ENCODE measurements around the gene SAP30. TPM values are rescaled to one million over a fixed set of nuclear protein-coding genes. Genes with fewer than 3 reads are reported as not detected.
A peak's percentile ranks its signal among the peaks of the same experiment; 100 is the strongest.

Gene SAP30
- total and polyA plus RNA-seq, 9 of the 15 experiments (the other 6 are each of a cell fraction or from before 2014, with no cell fraction given) = 5.9 to 51.1 (median 32.6) TPM

DNA sequence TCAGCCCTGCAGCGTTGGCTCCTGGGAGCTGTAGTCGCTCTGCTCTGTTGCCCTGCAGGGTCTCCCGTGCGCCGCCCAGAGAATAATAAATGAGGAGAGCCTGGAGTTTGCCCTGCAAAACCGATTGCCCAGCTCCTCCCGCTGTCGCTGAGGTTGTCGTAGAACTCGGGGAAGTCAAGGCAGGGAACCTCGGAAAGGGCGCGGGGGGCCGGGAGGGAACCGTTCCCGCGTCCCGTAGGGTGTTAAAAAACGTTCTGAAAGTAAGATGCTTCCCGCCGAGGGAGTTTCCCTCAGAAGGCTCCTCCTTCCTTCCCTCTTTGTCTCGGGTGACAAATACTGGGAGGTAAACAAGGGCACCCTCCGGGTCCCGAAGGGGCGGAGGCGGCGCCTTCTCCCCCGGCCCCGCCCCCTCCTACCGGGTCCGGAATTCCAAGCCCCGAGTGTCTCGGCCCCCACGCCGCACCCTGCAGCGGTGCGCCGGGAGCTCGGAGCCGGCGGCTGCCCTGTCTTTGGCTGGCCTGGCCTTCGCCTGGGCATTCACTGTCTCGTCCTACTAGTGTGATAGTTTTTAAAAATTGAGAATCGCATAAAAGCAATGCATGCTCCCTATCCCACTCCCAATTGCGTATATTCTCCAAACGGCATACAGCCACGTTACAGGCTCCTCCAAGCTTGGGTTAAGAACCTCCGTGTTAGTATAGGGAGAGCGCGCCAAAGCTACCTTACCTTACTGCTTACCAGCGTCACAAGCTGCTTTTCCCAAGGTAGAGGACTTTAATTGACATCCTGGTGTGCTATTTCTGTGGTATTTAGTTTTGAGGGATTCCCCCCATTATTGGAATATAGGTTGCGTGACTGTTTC, 35.6 kb upstream of the SAP30 start (continued):
- TF ChIP-seq, protein P1, sequence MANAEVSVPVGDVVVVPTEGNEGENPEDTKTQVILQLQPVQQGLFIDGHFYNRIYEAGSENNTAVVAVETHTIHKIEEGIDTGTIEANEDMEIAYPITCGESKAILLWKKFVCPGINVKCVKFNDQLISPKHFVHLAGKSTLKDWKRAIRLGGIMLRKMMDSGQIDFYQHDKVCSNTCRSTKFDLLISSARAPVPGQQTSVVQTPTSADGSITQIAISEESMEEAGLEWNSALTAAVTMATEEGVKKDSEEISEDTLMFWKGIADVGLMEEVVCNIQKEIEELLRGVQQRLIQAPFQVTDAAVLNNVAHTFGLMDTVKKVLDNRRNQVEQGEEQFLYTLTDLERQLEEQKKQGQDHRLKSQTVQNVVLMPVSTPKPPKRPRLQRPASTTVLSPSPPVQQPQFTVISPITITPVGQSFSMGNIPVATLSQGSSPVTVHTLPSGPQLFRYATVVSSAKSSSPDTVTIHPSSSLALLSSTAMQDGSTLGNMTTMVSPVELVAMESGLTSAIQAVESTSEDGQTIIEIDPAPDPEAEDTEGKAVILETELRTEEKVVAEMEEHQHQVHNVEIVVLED (CRISPR knock-in tag; IDR thresholded peaks at IDR 0.05) = no peak
- 0 out of 2 replicates have a peak, but pooled peaks have one; percentile 41 for TF ChIP-seq GTF2E2 (tag; IDR thresholded peaks at IDR 0.05)
- peak; percentile 76 for TF ChIP-seq TAF7 (tag; IDR thresholded peaks at IDR 0.05)
- TF ChIP-seq, protein P2, sequence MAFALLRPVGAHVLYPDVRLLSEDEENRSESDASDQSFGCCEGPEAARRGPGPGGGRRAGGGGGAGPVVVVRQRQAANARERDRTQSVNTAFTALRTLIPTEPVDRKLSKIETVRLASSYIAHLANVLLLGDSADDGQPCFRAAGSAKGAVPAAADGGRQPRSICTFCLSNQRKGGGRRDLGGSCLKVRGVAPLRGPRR (CRISPR knock-in tag; IDR thresholded peaks at IDR 0.05) = no peak
- TF ChIP-seq NCOR1 (IDR thresholded peaks at IDR 0.05) = peak; percentile 59
- TF ChIP-seq SAFB (IDR thresholded peaks at IDR 0.05; ENCODE audit: borderline replicate concordance, low read depth, low read length) = no peak
- TF ChIP-seq HNRNPH1 (optimal IDR thresholded peaks at IDR 0.05; ENCODE audit: low read depth, low read length) = no peak
- TF ChIP-seq, protein P3, sequence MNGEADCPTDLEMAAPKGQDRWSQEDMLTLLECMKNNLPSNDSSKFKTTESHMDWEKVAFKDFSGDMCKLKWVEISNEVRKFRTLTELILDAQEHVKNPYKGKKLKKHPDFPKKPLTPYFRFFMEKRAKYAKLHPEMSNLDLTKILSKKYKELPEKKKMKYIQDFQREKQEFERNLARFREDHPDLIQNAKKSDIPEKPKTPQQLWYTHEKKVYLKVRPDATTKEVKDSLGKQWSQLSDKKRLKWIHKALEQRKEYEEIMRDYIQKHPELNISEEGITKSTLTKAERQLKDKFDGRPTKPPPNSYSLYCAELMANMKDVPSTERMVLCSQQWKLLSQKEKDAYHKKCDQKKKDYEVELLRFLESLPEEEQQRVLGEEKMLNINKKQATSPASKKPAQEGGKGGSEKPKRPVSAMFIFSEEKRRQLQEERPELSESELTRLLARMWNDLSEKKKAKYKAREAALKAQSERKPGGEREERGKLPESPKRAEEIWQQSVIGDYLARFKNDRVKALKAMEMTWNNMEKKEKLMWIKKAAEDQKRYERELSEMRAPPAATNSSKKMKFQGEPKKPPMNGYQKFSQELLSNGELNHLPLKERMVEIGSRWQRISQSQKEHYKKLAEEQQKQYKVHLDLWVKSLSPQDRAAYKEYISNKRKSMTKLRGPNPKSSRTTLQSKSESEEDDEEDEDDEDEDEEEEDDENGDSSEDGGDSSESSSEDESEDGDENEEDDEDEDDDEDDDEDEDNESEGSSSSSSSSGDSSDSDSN (IDR thresholded peaks at IDR 0.05; ENCODE audit: borderline replicate concordance in 1 of 2, low read depth in 2 of 2, low read length in 2 of 2) = no peak
- peak; percentile 29; the same call in 1 of the 2 replicates for TF ChIP-seq FOXJ3 (CRISPR knock-in tag; IDR thresholded peaks at IDR 0.05)
- 0 out of 2 replicates have a peak, but pooled peaks have one; percentile 5 for TF ChIP-seq GTF2F1 (IDR thresholded peaks at IDR 0.05; ENCODE audit: low read depth, low read length)
- 0 out of 2 replicates have a peak, but pooled peaks have one; percentile 35 for TF ChIP-seq SRSF3 (IDR thresholded peaks at IDR 0.05; ENCODE audit: insufficient read depth, low read length)
- peak; percentile 55 to 68; a peak in 1 of 4 replicates for TF ChIP-seq TBL1XR1 (IDR thresholded peaks at IDR 0.05; ENCODE audit: low read length in 2 of 2)
- no peak for TF ChIP-seq STAG1 (CRISPR knock-in tag; IDR thresholded peaks at IDR 0.05; ENCODE audit: borderline replicate concordance)
- no peak for TF ChIP-seq PTTG1 (tag; IDR thresholded peaks at IDR 0.05; ENCODE audit: low read depth)
- no peak for TF ChIP-seq ZNF146 (CRISPR knock-in tag; IDR thresholded peaks at IDR 0.05; ENCODE audit: unreplicated experiment)
- TF ChIP-seq ZNF354B (CRISPR knock-in tag; IDR thresholded peaks at IDR 0.05) = no peak
- 0 out of 2 replicates have a peak, but pooled peaks have one; percentile 33 for TF ChIP-seq ZBTB26 (CRISPR knock-in tag; IDR thresholded peaks at IDR 0.05)
- TF ChIP-seq TAF15 (IDR thresholded peaks at IDR 0.05; ENCODE audit: low read depth, low read length) = 0 out of 2 replicates have a peak, but pooled peaks have one; percentile 48
- TF ChIP-seq ZNF41 (CRISPR knock-in tag; conservative IDR thresholded peaks at IDR 0.05) = no peak
- TF ChIP-seq NBN (IDR thresholded peaks at IDR 0.05; ENCODE audit: low read depth) = peak; percentile 75
- TF ChIP-seq ZNF133 (CRISPR knock-in tag; IDR thresholded peaks at IDR 0.05) = peak; percentile 15; the same call in 1 of the 2 replicates
- TF ChIP-seq ZNF311 (CRISPR knock-in tag; IDR thresholded peaks at IDR 0.05) = no peak
- TF ChIP-seq PML (IDR thresholded peaks at IDR 0.05; ENCODE audit: low read length) = peak; percentile 76
